Tibial nerve (tissue), 4 donors: ENCODE data around the gene IRAK1.

Experiments used
- CTCF ChIP-seq, 5 experiments: fragments of 200-600 bp in 3 of 5; fragments of 450-650 bp in 2 of 5; sonication (generic) in 3 of 5; IDR thresholded peaks; one replicate each; pipeline ENCODE4 v1.5.1; 2016 to 2019; ENCODE audit warnings: antibody characterized with exemption in 5 of 5, mild to moderate bottlenecking in 3 of 5, moderate library complexity in 2 of 5
- EP300 ChIP-seq, 2 donors: sonication (generic); formaldehyde crosslinking; IDR thresholded peaks; one replicate each; pipeline ENCODE4 v1.6.1; 2017; ENCODE audit warnings: antibody characterized with exemption in 2 of 2, mild to moderate bottlenecking in 1 of 2
- POLR2A ChIP-seq, 2 donors: fragments of 450-650 bp; IDR thresholded peaks; one replicate each; pipeline ENCODE4 v1.6.1; 2017; ENCODE audit warnings: antibody characterized with exemption in 2 of 2, mild to moderate bottlenecking in 2 of 2, moderate library complexity in 2 of 2

GRCh38 chrX:154040863-154041262 is 21.2 kb upstream of the IRAK1 start:
- TF ChIP-seq CTCF (IDR thresholded peaks at IDR 0.05), result no peak
- TF ChIP-seq EP300 (IDR thresholded peaks at IDR 0.05), result no peak
- no peak for TF ChIP-seq POLR2A (IDR thresholded peaks at IDR 0.05)
